ENCODE measurements around the gene VPS72. TPM values are rescaled to one million over a fixed set of nuclear protein-coding genes. Genes with fewer than 3 reads are reported as not detected.
"Not testable (repeated sequence)": the region's sequence is repeated elsewhere in the genome, so short reads cannot be mapped to it uniquely, and the experiment has no call there.

The VPS72 gene
- total and polyA plus RNA-seq, 4 donors, result 26.7 to 40.8 (median 32.9) TPM

GRCh38 chr1:151193856-151194255, 3.9 kb upstream of the VPS72 start:
- intact Hi-C loops (cut with DNase I), result loop anchor here in 1 of 2 donors (10.0 kb wide), 1 partner anchor 151 kb away; the partner anchor contains the start of gene RFX5
- no peak overlapping the region for H3K27ac ChIP-seq (ENCODE audit: low read depth in 1 of 2, low read length in 2 of 2)

GRCh38 chr1:151193304-151193703, 3.3 kb upstream of the VPS72 start:
- DNase-seq, result peak in 1 of 2 donors; percentile 39
- intact Hi-C loops (cut with DNase I), result loop anchor here in 1 of 2 donors (10.0 kb wide), 1 partner anchor 151 kb away; the partner anchor contains the start of gene RFX5
- ATAC-seq (ENCODE audit: low FRiP score), result no peak
- no peaks in the 10 kb centered on the region for H3K9me3 ChIP-seq (ENCODE audit: control insufficient read depth, low read length)
- WGBS, 2 donors, result 77 to 84% methylated on average over 6 of the region's 6 CpGs
- H3K4me1 ChIP-seq (ENCODE audit: control insufficient read depth in 1 of 2, insufficient read depth in 2 of 2, low read length in 2 of 2), result no peaks in the 10 kb centered on the region
- no peak overlapping the region for H3K4me3 ChIP-seq (ENCODE audit: low read length in 2 of 2)
- H3K27ac ChIP-seq (ENCODE audit: low read depth in 1 of 2, low read length in 2 of 2), result no peak overlapping the region
- H3K27me3 ChIP-seq (ENCODE audit: control insufficient read depth in 1 of 2, insufficient read depth in 2 of 2, low read length in 1 of 2), result no peaks in the 10 kb centered on the region
- H3K36me3 ChIP-seq (ENCODE audit: control insufficient read depth in 1 of 2, insufficient read depth in 2 of 2, low read length in 1 of 2), result no peaks in the 10 kb centered on the region

More at GRCh38 chr1:151193856-151194255, 3.9 kb upstream of the VPS72 start:
- no peak overlapping the region for H3K4me3 ChIP-seq (ENCODE audit: low read length in 2 of 2)
- H3K9me3 ChIP-seq (ENCODE audit: control insufficient read depth, low read length), result no peaks in the 10 kb centered on the region
- no peaks in the 10 kb centered on the region for H3K4me1 ChIP-seq (ENCODE audit: control insufficient read depth in 1 of 2, insufficient read depth in 2 of 2, low read length in 2 of 2)
- H3K27me3 ChIP-seq (ENCODE audit: control insufficient read depth in 1 of 2, insufficient read depth in 2 of 2, low read length in 1 of 2), result no peaks in the 10 kb centered on the region
- no peaks in the 10 kb centered on the region for H3K36me3 ChIP-seq (ENCODE audit: control insufficient read depth in 1 of 2, insufficient read depth in 2 of 2, low read length in 1 of 2)
- 85 to 88% methylated on average over 1 of the region's 1 CpG for WGBS, 2 donors
- DNase-seq (no peak), ATAC-seq (ENCODE audit: low FRiP score) (no peak)

- DNase-seq (no peak), ATAC-seq (ENCODE audit: low FRiP score) (no peak)
- no peak overlapping the region for H3K27ac ChIP-seq (ENCODE audit: low read depth in 1 of 2, low read length in 2 of 2)
- H3K4me1 ChIP-seq (ENCODE audit: control insufficient read depth in 1 of 2, insufficient read depth in 2 of 2, low read length in 2 of 2), result no peaks in the 10 kb centered on the region
- no peaks in the 10 kb centered on the region for H3K27me3 ChIP-seq (ENCODE audit: control insufficient read depth in 1 of 2, insufficient read depth in 2 of 2, low read length in 1 of 2)
- intact Hi-C loops (cut with DNase I), result loop anchor here in 1 of 2 donors (10.0 kb wide), 1 partner anchor 153 kb away; the partner anchor contains the start of gene RFX5
- WGBS, 2 donors, result 81 to 82% methylated on average over 7 of the region's 7 CpGs
- H3K9me3 ChIP-seq (ENCODE audit: control insufficient read depth, low read length), result no peaks in the 10 kb centered on the region
- H3K4me3 ChIP-seq (ENCODE audit: low read length in 2 of 2), result no peak overlapping the region
- H3K36me3 ChIP-seq (ENCODE audit: control insufficient read depth in 1 of 2, insufficient read depth in 2 of 2, low read length in 1 of 2), result no peaks in the 10 kb centered on the region
These were observed 2.0 kb upstream of the VPS72 start for GRCh38 chr1:151192047-151192446.

GRCh38 chr1:151188667-151189066, 1.3 kb downstream of the VPS72 start:
- not testable (repeated sequence) for H3K4me3 ChIP-seq (ENCODE audit: low read length in 2 of 2)
- WGBS, 2 donors, result 75 to 77% methylated on average over 8 of the region's 8 CpGs

GRCh38 chr1:151187205-151187604, 2.8 kb downstream of the VPS72 start:
- intact Hi-C loops (cut with DNase I), result no loop called here
- Histone ChIP-seq H3K27me3 (ENCODE audit: control insufficient read depth in 1 of 2, insufficient read depth in 2 of 2, low read length in 1 of 2) (no peaks in the 10 kb centered on the region), H3K4me1 (ENCODE audit: control insufficient read depth in 1 of 2, insufficient read depth in 2 of 2, low read length in 2 of 2) (no peaks in the 10 kb centered on the region), H3K9me3 (ENCODE audit: control insufficient read depth, low read length) (no peaks in the 10 kb centered on the region), H3K4me3 (ENCODE audit: low read length in 2 of 2) (no peak overlapping the region), H3K27ac (ENCODE audit: low read depth in 1 of 2, low read length in 2 of 2) (no peak overlapping the region), H3K36me3 (ENCODE audit: control insufficient read depth in 1 of 2, insufficient read depth in 2 of 2, low read length in 1 of 2) (peaks cover 0 to 8% of the 10 kb centered on the region in 2 donors)
- DNase-seq (no peak), ATAC-seq (ENCODE audit: low FRiP score) (no peak)
- 78 to 91% methylated on average over 1 of the region's 1 CpG for WGBS, 2 donors

More at GRCh38 chr1:151188667-151189066, 1.3 kb downstream of the VPS72 start:
- H3K9me3 ChIP-seq (ENCODE audit: control insufficient read depth, low read length); ATAC-seq (ENCODE audit: low FRiP score); H3K27ac ChIP-seq (ENCODE audit: low read depth in 1 of 2, low read length in 2 of 2); intact Hi-C loops (cut with DNase I); H3K4me1 ChIP-seq (ENCODE audit: control insufficient read depth in 1 of 2, insufficient read depth in 2 of 2, low read length in 2 of 2); H3K27me3 ChIP-seq (ENCODE audit: control insufficient read depth in 1 of 2, insufficient read depth in 2 of 2, low read length in 1 of 2); H3K36me3 ChIP-seq (ENCODE audit: control insufficient read depth in 1 of 2, insufficient read depth in 2 of 2, low read length in 1 of 2): not testable (repeated sequence)
- peak in 1 of 2 donors; percentile 20 for DNase-seq

GRCh38 chr1:151184211-151184610, 5.8 kb downstream of the VPS72 start:
- Histone ChIP-seq H3K4me1 (ENCODE audit: control insufficient read depth in 1 of 2, insufficient read depth in 2 of 2, low read length in 2 of 2) (no peaks in the 10 kb centered on the region), H3K9me3 (ENCODE audit: control insufficient read depth, low read length) (no peaks in the 10 kb centered on the region), H3K27ac (ENCODE audit: low read depth in 1 of 2, low read length in 2 of 2) (no peak overlapping the region), H3K36me3 (ENCODE audit: control insufficient read depth in 1 of 2, insufficient read depth in 2 of 2, low read length in 1 of 2) (peaks cover 7 to 16% of the 10 kb centered on the region in 2 donors), H3K27me3 (ENCODE audit: control insufficient read depth in 1 of 2, insufficient read depth in 2 of 2, low read length in 1 of 2) (no peaks in the 10 kb centered on the region), H3K4me3 (ENCODE audit: low read length in 2 of 2) (no peak overlapping the region)
- peak in 1 of 2 donors; percentile 59 for DNase-seq
- ATAC-seq (ENCODE audit: low FRiP score), result no peak
- 90% methylated on average over 10 of the region's 10 CpGs for WGBS, 2 donors
- intact Hi-C loops (cut with DNase I), result no loop called here

- H3K36me3 ChIP-seq (ENCODE audit: control insufficient read depth in 1 of 2, insufficient read depth in 2 of 2, low read length in 1 of 2), result peaks cover 12% of the 10 kb centered on the region in 2 donors
- 89 to 92% methylated on average over 17 of the region's 17 CpGs for WGBS, 2 donors
- ATAC-seq (ENCODE audit: low FRiP score) (no peak), DNase-seq (peak in 1 of 2 donors; percentile 60)
- H3K27ac ChIP-seq (ENCODE audit: low read depth in 1 of 2, low read length in 2 of 2), result no peak overlapping the region
- no peaks in the 10 kb centered on the region for H3K27me3 ChIP-seq (ENCODE audit: control insufficient read depth in 1 of 2, insufficient read depth in 2 of 2, low read length in 1 of 2)
- no peaks in the 10 kb centered on the region for H3K9me3 ChIP-seq (ENCODE audit: control insufficient read depth, low read length)
- no peaks in the 10 kb centered on the region for H3K4me1 ChIP-seq (ENCODE audit: control insufficient read depth in 1 of 2, insufficient read depth in 2 of 2, low read length in 2 of 2)
- intact Hi-C loops (cut with DNase I), result no loop called here
- no peak overlapping the region for H3K4me3 ChIP-seq (ENCODE audit: low read length in 2 of 2)
These were observed 13.4 kb downstream of the VPS72 start for GRCh38 chr1:151176514-151177045.

- Histone ChIP-seq H3K9me3 (ENCODE audit: control insufficient read depth, low read length) (no peaks in the 10 kb centered on the region), H3K4me3 (ENCODE audit: low read length in 2 of 2) (no peak within 1 kb of the TSS), H3K27me3 (ENCODE audit: control insufficient read depth in 1 of 2, insufficient read depth in 2 of 2, low read length in 1 of 2) (no peaks in the 10 kb centered on the region), H3K27ac (ENCODE audit: low read depth in 1 of 2, low read length in 2 of 2) (no peak within 1 kb of the TSS), H3K4me1 (ENCODE audit: control insufficient read depth in 1 of 2, insufficient read depth in 2 of 2, low read length in 2 of 2) (no peaks in the 10 kb centered on the region), H3K36me3 (ENCODE audit: control insufficient read depth in 1 of 2, insufficient read depth in 2 of 2, low read length in 1 of 2) (peaks cover 8 to 10% of the 10 kb centered on the region in 2 donors)
- ATAC-seq (ENCODE audit: low FRiP score) (peak; percentile 12), DNase-seq (peak in 1 of 2 donors; percentile 40)
- 51 to 52% methylated on average over 4 of the region's 4 CpGs for WGBS, 2 donors
- intact Hi-C loops (cut with DNase I), result no loop called here
These were observed 14.1 kb downstream of the VPS72 start, which contains the start of gene TMOD4 for GRCh38 chr1:151175863-151176262. TSS of gene TMOD4 (minus strand) at chr1:151175981. CDS start at chr1:151174875, 1,106 bp downstream.
